Lung microvascular endothelial cell (primary cell): ENCODE measurements around the gene FTO. TPM values are rescaled to one million over a fixed set of nuclear protein-coding genes. Genes with fewer than 3 reads are reported as not detected.

Experiments
- DNase-seq, 2 donors: peaks; one replicate each; pipeline versions ENCODE4 v3.0.0 to v3.0.0-alpha.2; 2010; ENCODE audit warnings: low read depth in 2 of 2
- total RNA-seq: library from RNA; depleted of rRNA; stranded (reverse); fragments of >200 nt; gene quantifications from 2 replicates; pipeline ENCODE4 v1.2.1, GENCODE V29; 2014

FTO gene
- total RNA-seq, 1 donor from 2014 or later, result 46.6 TPM

- DNase-seq, result peak in 1 of 2 donors; percentile 22
These were observed 77.2 kb downstream of the FTO start for GRCh38 chr16:53781023-53781605.

- no peak for DNase-seq
These were observed 78.2 kb downstream of the FTO start for GRCh38 chr16:53782148-53782547.

- DNase-seq, result no peak
These were observed 80.3 kb downstream of the FTO start for GRCh38 chr16:53784291-53784690.

GRCh38 chr16:53785044-53785443, 81.1 kb downstream of the FTO start:
- no peak for DNase-seq

- DNase-seq, result no peak
These were observed 82.0 kb downstream of the FTO start for GRCh38 chr16:53785916-53786315.

- DNase-seq, result no peak
These were observed 83.5 kb downstream of the FTO start for GRCh38 chr16:53787423-53787822.

GRCh38 chr16:53789137-53789536, 85.2 kb downstream of the FTO start:
- DNase-seq, result no peak

- no peak for DNase-seq
These were observed 88.4 kb downstream of the FTO start for GRCh38 chr16:53792161-53792951.

- no peak for DNase-seq
These were observed 99.5 kb downstream of the FTO start for GRCh38 chr16:53803451-53803850.

- DNase-seq, result no peak
These were observed 100.0 kb downstream of the FTO start for GRCh38 chr16:53803998-53804397.

- no peak for DNase-seq
These were observed 100.5 kb downstream of the FTO start for GRCh38 chr16:53804467-53804866.

GRCh38 chr16:53805113-53805512, 101.2 kb downstream of the FTO start:
- no peak for DNase-seq

GRCh38 chr16:53805752-53806151, 101.8 kb downstream of the FTO start:
- no peak for DNase-seq

- no peak for DNase-seq
These were observed 105.4 kb downstream of the FTO start for GRCh38 chr16:53809088-53809932.

GRCh38 chr16:53812914-53813313, 109.0 kb downstream of the FTO start:
- DNase-seq, result peak in 1 of 2 donors; percentile 57

- no peak for DNase-seq
These were observed 110.8 kb downstream of the FTO start for GRCh38 chr16:53814801-53815200.

- DNase-seq, result no peak
These were observed 112.4 kb downstream of the FTO start for GRCh38 chr16:53816211-53816836.

GRCh38 chr16:53817117-53817755, 113.3 kb downstream of the FTO start:
- peak; percentile 18 to 91 for DNase-seq

GRCh38 chr16:53817812-53818550, 114.0 kb downstream of the FTO start:
- peak in 1 of 2 donors; percentile 20 for DNase-seq

- no peak for DNase-seq
These were observed 117.5 kb downstream of the FTO start for GRCh38 chr16:53821487-53821886.
